Nucleus accumbens (tissue), 56 donors: ENCODE results near the gene EGLN3.
"Not testable (repeated sequence)": the region's sequence is repeated elsewhere in the genome, so short reads cannot be mapped to it uniquely, and the experiment has no call there.

Source experiments
- DNase-seq, 56 donors: peaks; one replicate each; lab custom pipeline; 2025; lab: John Stamatoyannopoulos, UW

The EGLN3 gene

DNA sequence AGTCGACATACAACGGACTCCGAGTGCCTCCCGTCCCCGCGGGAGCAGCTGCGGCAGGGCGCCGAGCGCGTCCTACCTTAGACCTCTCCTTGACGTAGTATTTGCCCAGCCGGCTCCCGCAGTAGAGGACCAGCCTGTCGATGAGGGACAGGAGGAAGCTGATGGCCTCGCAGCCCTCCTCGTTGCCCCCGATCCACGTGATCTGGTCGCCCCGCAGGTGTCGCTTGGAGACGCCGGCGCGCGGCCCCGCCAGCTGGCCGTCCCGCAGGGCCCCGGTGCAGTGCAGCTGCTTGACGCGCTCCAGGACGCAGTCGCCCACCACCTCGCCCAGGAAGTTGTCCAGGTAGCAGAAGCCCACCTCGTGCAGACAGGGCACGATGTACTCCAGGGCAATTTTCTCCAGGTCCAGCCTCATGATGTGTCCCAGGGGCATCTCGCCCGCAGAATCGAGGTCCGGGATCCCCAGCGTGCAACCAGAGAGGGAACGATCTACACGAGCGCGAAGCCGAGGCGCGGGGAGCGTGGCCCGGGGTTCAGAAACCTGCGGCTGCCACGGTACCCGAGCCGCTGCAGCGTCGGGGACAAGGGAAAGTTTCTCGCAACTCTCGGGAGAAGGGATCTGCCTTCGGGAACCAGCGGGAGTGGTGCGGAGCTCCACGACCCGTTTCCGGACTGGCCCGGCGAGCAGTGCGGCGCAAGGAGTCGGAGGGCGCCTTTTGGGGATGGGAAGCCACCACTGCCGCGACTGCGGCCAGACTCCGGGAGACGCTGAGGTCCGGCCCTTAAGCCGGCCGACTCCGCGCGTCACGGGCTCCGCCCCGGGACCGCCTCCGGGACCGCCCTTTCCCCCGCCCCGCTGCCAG lies at the start of gene EGLN3:
Gene EGLN3 (minus strand): TSS at position 755 of the 863 bp plus-strand sequence. CDS start 322 bp downstream, at position 433.
- DNase-seq, result peak; percentile 25 to 96 (median 88)

DNA sequence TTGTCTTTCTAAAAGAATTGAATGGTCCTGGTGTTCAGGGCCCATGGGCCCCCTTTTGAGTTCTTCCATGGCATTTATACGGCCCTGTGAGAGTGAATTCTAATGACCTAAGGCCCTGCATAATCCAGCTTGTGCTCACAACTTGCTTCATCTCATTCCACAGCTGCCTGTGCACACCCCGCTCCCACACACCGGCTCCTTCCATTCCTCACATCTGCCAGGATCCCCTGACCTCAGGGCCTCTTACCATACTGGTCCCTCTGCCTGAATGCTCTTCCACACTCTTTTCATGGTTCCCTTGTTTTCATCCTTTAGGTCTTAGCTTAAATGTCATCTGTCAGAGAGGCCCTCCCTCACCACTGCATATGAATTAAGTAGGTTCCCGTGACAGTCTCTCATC lies 49.5 kb upstream of the EGLN3 start:
- no peak for DNase-seq

DNA sequence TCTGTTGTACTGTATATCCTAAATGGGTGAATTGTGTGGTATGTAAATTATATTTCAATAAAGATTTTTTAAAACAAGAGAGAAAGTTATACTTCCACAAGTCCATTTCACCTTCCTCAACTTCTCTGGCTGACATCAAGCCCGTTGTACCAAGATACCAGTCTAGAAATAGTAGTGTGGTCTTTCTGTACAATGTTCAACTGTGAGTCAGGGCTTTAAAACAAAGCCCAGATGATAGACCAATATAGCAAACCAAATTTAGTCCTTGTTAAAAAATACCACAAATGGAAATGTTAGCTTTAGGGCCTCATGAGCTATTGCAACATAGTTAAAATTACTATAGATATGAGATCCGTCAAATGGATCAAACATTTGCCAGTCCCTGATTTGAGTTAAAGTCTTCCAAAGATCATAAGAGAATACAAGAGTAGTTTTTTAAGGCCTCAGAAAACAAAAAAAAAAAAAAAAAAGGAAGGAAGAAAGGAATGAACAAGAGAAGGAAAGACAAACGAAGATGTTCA lies 49.0 kb upstream of the EGLN3 start:
- no peak for DNase-seq

DNA sequence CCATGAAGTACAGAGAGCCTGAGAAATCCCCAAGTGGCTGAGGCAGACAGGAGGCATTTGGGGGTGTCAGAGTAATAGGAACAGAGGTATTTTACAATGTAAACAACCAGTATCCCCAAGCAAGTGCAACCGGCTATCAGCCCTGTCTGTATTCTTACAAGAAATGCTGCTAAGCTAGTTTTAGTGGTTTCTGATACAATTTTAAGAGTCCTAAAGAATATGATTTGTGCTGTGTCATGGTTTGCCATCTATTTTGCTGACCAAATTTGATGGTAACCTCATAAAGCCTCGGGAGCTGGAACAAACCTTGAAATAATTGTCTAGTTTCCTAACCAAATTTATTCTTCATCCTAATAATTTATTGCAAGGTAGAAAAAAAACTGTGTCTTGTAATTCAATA lies 46.7 kb upstream of the EGLN3 start:
- no peak for DNase-seq

DNA sequence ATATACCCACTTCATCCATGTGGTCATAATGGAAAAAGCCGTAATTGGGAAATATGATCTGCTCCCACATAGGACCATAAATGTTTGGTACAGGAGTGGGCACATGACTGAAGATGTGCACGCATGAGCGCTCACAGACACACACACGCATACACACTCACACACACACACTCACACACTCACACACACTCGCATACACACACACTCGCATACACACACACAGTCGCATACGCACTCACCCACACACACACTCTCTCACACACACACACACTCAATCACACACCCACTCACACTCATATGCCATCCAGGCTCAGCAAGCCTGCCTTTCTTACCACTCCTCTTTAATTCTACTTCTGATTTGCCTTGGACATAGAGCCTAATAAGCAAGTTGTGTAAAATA lies 45.6 kb upstream of the EGLN3 start:
- no peak for DNase-seq

DNA sequence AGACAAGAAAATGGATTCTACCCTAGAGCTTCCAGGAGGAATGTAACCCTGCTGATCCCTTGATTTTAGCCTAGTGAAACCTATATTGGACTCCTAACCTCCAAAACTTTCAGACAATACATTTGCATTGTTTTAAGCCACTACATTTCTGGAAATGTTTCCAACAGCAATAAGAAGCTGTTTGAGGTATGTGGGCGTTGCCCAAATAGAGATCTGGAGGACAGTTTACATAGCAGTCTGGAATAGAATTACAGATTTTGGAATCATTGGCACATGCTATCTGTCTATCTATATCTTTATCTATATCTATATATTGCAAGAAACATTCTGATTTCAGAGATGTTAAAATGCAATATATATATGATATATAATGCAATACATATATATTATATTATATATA lies 42.4 kb upstream of the EGLN3 start:
- DNase-seq, result no peak

DNA sequence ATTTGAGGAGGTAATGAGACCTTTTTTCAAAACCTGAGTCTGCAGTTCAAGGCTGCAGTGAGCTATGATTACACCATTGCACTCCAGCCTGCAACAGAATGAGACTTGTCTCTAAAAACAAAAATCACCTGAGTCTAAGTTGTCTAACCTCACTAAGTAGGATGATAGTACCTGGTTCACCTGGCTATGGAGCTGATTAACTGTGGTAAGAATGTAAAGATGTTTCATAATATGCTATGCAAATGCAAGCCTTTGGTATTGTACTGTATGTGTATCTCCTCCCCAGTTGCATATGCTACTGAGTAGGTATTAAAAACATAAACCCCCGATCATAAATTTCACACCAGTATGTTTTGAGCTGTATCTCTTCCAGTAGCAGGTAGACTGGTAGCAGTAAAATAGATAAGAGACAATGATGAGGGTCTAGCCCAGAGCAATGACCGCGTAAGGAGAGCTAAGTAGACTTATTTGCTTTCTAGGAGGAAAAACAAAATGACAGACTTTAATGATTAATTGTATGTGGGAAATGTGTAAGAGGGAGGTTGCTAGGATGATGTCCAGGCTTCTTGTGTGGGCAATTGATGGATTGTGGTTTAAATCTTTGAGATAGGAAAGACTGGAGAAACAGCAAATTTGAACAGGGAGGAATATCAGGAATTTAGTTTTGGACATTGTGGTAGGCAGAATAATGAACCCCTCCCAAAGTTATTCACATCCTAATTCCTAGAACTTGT lies 41.6 kb upstream of the EGLN3 start:
- DNase-seq, result no peak

DNA sequence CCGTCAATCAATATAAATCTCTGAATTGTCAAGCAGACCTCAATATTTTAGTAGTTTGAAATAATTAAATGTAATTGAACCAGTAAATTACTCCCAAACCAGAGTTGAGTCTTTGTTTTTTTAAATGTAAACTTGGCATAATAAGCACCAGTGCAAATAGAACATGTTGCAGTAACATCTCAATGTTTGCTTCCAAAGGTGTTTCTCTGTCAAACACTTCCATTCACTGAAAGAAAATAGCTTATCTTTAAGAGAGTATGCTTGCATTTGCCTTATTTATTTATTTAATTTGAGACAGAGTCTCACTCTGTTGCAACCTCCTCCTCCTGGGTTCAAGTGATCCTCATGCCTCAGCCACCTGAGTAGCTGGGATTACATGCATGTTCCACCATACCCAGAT lies 39.9 kb upstream of the EGLN3 start:
- DNase-seq, result no peak

DNA sequence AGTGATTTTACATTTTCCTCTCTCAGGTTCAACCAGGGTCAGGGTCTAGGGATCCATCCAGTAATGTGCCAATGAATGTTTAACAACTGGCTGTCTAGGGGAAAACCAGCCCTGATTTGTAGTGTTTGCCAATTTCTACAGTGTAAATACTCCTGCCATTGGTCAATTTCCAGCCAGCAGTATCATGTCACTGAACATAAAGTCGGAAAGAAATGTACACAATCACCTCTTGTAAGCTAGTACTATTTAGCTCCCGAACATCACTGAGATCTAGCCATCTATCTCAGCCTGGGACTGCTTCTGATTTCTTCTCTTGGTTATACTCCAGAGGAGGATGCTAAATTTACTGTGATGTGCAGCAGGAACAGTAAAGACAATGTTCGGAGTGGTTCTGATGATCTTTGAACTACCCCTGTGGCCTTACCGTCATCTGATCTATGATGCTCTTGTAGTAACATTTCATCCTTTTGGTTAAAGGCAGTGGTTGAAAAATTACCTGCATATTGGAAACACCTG lies 36.7 kb upstream of the EGLN3 start:
- DNase-seq, result no peak

DNA sequence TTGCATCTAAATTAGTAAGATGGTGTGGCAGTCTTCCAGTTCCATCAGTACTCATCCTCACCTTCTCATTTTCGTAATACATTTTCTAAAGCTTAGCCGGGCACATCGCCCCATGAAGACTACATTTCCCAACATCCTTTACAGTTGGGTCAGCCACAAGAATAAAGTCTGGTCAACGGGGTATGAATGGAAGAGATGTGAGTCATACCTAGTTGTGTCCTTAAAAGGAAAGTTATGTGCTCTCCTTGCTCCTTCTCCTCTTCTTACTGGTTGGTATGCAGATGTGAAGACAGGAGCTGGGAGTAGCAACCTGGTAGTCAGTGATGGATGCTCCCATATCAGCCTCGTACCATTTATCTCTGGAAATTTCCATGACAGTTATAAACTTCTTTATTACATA lies 35.9 kb upstream of the EGLN3 start:
- no peak for DNase-seq

DNA sequence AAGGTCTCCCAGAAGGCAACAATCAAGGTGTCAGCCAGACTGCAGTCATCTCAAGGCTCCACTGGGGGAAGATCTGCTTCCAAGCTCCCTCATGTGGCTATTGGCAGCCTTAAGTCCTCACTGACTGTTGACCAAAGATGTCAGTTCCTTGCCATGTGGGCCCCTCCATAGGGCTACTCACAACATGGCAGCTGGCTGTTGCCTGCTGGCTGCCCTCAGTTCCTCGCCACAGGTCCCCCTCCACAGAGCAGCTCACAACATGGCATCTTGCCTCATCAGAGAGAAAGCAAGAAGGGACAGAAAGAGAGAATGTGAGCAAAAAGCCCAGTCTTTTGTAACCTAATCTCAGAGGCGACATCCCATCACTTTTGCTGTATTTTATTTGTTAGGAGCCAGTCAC lies 34.4 kb upstream of the EGLN3 start:
- no peak for DNase-seq

DNA sequence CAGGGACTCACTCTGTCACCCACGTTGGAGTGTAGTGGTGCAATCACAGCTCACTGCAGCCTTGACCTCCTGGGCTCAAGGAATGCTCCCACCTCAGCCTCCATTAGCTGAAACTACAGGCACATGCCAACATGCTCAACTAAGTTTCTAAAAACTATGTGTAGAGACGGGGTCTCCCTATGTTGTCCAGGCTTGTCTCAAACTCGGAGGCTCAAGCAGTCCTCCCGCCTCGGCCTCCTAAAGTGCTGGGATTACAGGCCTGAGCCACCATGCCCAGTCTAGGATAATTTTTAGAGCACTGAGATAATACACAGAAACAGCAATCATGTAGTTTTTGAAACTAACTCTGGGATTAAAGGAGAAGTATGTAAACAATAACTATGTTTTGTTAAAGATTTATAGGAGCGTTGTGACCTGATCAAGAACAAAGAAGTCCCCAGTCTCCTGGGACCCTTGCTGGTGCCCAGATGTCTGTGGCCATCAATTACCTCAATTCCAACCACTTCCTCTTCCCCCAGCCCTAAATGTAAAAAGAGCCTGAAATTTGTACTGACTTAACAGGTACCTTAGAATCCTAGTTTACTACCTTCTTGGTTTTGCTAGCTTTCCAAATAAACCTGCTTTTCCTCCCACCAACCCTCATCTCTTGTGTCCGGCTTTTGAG lies 28.9 kb upstream of the EGLN3 start:
- no peak for DNase-seq

DNA sequence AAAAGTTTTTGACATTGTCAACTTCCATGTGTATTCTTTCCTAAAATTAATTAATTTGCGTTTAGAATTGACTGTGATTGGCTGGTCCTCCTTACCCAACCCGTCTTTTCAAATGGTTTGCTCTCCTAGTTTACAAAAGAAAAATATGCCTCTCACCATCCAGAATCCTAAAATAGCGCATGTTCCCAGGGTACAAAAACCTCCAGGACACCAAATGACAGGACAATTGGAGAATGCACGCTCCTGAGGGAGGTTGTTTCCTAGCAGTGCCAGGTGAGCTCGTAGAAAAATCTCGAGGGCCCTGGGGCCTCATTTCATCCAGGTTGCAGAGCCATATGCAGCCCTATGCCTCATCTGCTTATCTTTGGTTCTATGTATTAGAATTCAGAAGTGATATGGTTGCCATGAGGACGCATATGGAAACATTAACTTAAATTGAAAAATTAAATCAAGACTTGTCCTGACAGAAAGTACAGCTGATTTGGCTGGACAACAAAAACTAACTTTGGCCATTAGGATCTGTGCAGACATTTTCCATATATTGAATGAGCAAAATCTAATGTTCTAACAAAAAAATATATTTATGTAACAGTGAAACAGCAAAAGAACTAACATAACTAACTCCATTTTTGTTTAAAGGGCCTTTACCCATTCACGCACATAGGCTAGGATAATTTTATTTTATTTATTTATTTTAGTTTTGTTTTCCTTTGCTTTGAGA lies 28.2 kb upstream of the EGLN3 start:
- DNase-seq, result no peak

DNA sequence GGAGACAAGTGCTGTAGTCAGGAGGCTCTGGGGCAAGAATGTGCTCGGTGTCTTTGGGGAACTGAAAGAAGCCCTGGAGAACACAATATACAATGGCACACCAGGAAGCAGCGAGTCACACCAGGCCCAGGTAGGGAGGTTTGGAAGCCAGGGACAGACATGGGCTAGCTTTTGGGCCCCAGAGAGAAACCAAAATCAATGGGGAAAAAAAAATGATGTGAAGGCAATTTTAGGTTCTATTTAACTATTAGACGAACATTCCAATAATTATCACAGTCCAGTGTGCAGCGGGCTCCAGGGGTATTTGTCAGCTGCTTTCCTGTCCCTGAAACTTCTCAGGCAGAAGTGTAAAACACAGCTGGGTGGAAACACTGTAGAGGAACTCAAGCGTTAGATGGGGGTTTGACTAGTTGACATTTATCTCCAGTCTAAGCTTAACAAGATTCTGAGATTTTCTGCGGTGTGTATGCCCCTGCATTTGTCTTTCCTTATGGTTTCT lies 21.8 kb upstream of the EGLN3 start:
- no peak for DNase-seq

DNA sequence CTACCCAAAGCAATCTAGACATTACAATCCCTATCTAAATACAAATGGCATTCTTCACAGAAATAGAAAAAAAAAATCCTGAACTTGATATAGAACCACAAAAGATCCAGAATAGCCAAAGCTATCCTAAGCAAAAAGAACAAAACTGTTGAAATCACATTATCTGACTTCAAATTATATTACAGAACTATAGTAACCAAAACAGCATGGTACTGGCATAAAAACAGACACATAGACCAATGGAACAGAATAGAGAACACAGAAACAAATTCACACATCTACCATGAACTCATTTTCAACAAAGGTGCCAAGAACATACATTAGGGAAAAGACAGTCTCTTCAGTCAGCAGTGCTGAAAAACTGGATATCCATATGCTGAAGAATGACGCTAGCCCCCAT lies 19.0 kb upstream of the EGLN3 start:
- DNase-seq, result not testable (repeated sequence)

DNA sequence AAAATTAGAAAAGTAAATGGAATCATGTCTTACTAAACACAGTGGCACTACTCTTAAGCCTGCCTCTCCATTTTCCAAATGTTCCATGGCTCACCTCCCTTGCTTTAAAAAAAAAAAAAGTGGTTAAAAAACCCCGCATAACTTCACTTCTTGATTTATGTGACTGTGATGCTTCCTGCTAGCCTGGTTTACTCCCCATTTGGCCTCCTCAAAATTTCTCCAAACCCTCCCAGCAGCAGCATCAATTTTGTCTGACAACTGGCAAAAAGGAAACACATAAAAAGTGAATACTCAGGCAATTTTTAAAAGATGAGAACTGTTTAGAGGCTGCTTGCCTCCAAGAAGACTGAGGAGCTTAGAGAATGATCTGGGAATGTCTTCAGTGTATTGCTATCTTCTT lies 17.8 kb upstream of the EGLN3 start:
- no peak for DNase-seq

DNA sequence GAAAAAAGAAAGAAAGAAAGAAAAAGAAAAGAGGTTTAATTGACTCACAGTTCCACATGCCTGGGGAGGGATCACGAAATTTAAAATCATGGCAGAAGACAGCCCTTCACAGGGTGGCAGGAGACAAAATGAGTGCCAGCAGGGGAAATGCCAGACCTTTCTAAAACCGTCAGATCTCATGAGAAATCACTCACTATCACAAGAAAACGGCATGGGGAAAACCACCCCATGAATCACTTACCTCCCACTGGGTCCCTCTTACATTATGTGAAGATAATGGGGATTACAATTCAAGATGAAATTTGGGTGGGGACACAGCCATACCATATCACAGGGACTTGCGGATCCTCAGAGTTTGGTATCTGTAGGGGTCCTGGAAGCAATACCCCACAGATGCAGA lies 16.3 kb upstream of the EGLN3 start:
- no peak for DNase-seq

DNA sequence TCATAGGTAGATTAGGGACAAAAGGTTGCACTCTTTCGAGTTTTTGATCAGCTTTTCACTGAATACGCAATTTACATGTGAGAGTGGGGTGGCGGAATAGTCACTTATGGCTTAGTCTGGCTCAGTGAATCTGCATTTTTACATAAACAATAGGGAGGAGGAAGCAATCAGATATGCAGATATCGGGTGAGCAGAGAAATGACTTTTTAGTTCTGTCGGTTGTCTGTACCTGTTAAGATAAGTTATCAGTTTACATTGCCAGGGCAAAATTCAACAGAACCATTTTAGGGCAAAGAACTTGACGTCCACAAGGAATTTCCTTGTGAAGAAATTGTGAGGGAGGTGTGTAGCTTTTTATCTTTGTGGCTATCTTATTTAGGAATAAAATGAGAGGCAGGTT lies 15.4 kb upstream of the EGLN3 start:
- DNase-seq, result no peak

DNA sequence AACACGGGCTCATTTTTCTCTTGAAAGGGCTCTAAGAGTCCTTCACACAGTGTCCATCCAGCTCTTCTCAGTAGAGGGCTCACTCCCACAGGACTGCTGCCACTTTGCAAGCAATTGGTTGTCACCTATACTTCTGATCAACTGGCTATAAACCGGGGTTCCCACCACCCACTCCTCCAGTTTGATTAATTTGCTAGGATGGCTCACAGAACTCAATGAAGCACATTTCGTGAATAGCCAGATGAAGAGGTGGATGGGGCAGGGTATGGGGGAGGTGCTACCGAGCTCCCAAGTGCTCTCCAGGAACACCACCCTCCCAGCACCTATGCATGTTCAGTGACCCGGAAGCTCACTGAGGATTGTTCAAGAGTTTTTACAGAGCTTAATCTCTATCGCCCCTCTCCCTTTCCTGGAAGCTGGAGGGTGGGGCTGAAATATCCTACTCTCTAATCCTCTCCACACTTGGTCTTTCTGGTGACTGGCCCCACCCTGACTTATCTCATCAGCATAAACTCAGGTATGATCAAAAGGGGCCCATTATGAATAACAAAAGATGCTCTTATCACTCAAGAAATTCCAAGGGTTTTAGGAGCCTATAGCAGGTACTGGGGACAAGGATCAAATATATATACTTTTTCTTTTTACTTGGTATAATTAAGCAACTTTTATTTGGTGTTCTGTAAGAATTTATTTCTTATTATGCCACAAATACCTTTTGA lies 13.9 kb upstream of the EGLN3 start:
- DNase-seq, result peak in 3 of 56 donors; percentile 6 to 13 (median 12)
